Stimulated activated CD4-positive, alpha-beta T cell treated with anti-CD3 and anti-CD28 coated beads, TNF-alpha, amount 100 ng/mL, for 1 hour (primary cell): ENCODE results near the gene SAMD15.
"Not testable (repeated sequence)": the region's sequence is repeated elsewhere in the genome, so short reads cannot be mapped to it uniquely, and the experiment has no call there.

Experiments
- DNase-seq, 3 donors: peaks; one replicate each; pipeline ENCODE4 v3.0.0-alpha.2; 2020; ENCODE audit warnings: low read depth in 3 of 3, low spot score in 1 of 3

The SAMD15 gene

GRCh38 chr14:77376771-77377501 is at the start of gene SAMD15, which contains the start of gene TMED8:
SAMD15 (plus strand) TSS chr14:77377379; CDS start chr14:77377419, 40 bp downstream.
TMED8 (minus strand) TSS chr14:77377094; CDS start chr14:77377053, 41 bp downstream.
- peak; percentile 39 to 71 (median 61) for DNase-seq

GRCh38 chr14:77329872-77330271 is 47.3 kb upstream of the SAMD15 start:
- no peak for DNase-seq

GRCh38 chr14:77335576-77335975 is 41.6 kb upstream of the SAMD15 start:
- no peak for DNase-seq

DNA sequence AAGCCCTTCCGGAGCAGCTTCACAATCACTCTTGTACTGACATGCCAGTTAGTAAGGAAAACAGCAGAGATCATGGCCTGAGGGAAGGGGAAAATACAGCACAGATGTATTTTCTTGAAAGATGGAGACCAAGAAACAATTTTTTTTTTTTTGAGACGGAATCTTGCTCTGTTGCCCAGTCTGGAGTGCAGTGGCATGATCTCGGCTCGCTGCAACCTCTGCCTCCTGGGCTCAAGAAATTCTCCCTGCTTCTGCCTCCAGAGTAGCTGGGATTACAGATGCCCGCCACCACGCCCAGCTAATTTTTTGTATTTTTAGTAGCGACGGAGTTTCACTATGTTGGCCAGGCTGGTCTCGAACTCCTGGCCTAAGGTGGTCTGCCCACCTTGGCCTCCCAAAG is 39.9 kb upstream of the SAMD15 start:
- not testable (repeated sequence) for DNase-seq

- no peak for DNase-seq
Measured at GRCh38 chr14:77337880-77338279, 39.3 kb upstream of the SAMD15 start.

DNA sequence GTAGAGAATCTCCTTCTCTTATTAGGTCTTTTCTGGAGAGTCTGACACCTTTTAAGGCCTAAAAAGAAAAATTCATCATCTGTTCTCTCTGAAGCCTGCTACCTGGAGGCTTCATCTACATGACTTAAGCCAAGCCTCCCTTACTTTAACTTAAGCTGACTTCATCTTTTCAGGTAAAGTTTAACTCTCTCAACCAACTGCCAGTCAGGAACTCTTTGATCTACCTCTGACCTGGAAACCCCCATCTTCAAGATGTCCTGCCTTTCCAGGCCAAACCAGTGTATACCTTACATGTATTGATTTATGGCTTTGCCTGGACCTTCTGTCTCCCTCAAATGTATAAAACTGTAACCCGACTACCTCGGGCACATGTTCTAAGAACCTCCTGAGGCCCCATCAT is 38.9 kb upstream of the SAMD15 start:
- no peak for DNase-seq

- DNase-seq, result no peak
Measured at GRCh38 chr14:77339407-77339806, 37.8 kb upstream of the SAMD15 start.

- DNase-seq, result no peak
Measured at GRCh38 chr14:77340389-77340788, 36.8 kb upstream of the SAMD15 start.

- DNase-seq, result no peak
Measured at GRCh38 chr14:77342726-77343397, 34.3 kb upstream of the SAMD15 start.

DNA sequence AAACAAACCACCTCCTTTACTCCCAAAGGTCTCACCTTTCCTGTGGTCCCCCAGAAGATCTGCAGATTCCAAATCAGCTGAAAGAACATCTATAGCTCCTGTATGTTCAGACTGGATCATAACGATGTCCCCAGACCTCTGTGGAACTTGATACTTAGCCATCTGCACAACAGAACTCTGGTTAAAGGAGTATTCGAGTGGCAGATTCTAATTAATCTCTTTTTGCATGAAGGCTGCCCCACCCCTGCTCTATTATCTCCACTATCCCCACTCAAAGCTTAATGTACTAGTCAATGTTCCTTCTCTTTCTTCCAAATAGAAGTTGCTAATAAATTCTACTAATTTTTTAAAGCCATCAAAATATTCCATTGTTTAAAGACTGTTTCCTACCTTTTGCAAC is 33.5 kb upstream of the SAMD15 start:
- DNase-seq, result no peak

GRCh38 chr14:77344377-77344996 is 32.7 kb upstream of the SAMD15 start:
- no peak for DNase-seq

- no peak for DNase-seq
Measured at GRCh38 chr14:77346495-77346894, 30.7 kb upstream of the SAMD15 start.

DNA sequence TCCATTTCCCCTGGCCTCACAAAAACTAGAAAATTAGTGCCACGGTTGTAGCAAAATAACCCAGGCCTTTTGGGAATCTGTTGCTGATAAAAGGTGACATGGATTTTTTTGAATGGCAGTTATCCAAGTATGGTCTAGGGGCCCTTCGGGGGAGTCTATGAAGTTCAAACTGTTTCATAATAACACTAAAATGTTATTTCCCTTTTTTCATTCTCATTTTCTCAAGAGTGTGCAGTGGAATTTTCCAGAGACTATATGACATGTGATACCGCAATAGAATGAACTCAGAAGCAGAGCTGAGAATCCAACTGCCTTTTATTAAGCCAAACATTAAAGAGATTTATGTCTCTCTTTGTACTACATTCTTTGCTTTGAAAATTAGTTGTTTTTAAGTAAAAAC is 29.4 kb upstream of the SAMD15 start:
- no peak for DNase-seq

- no peak for DNase-seq
Measured at GRCh38 chr14:77353469-77354141, 23.6 kb upstream of the SAMD15 start.

DNA sequence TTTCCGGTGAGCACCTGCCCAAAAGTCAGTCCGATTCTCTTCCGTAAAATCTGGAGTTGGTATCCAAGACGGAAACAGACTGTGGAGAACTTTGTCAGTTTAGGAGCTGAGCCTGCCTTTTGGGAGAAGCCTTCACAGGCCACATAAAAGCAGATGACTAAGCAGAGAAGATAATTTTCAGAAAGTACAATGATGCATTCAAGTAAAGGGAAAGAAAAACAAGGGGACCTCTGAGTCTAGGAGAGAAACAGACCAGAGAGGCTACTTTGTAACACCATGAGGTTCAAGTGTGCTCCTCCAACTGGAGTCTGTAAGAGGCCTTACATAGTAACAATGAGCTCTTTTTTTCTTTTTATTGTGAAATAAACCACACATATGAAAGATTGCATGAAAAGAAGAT is 21.4 kb upstream of the SAMD15 start:
- DNase-seq, result no peak

GRCh38 chr14:77356899-77357298 is 20.3 kb upstream of the SAMD15 start:
- no peak for DNase-seq

- no peak for DNase-seq
Measured at GRCh38 chr14:77359626-77360025, 17.6 kb upstream of the SAMD15 start.

GRCh38 chr14:77364146-77364545 is 13.0 kb upstream of the SAMD15 start:
- no peak for DNase-seq

DNA sequence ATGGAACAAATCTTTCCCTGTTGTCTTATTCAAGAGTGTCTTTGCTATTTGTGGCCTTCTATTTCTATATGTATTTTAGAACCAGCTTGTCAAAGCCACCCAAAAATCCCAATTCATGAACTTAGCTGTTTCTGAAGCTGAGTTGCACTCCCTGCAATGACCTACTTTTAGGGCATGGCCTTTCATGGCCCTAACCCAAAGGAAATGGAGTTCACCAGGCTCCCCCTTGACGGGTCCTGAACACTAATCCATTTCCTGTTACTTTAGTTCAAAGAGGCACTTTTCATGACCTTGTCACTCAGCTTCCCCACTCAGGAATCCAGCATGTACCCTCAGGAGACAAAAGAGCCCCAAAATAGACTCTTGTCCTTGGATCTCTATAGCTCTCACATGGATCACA is 7.9 kb upstream of the SAMD15 start:
- DNase-seq, result no peak

GRCh38 chr14:77372304-77372841 is 4.8 kb upstream of the SAMD15 start:
- no peak for DNase-seq

DNA sequence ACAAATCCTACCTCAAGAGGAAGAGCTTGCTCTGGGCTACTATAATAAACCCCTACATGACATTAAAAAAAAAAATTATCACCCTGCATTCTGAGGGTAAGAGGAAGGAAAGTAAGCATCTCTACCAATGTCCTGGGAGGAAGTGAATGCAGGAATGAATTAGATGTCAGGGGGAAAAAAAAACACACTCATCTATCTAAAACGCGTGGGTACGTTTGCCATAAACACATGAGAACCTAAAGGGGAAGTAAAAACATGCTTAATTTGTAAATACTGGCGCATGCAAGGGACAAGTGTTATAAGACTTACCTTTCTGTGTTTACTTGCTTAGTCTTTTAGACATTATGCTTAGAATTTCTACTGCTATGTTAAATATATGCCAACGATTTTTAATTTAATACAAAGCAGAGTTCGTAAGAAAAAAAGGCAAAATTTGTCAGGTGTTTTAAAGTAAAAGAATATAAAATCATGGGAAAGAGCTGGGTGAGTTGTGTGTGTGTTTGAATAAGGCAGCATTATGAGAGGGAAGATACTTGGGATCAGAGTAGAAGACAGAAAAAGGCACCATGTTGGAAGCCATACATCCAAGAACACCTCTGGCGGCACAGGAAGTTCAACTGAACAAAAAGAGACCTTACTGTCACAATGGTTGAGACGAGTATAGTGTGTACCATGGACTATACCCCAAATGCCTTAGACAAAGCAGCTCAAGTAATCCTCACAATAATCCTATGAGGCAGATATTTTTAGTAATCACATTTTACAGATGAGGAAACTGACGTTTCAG is 1.8 kb upstream of the SAMD15 start:
- DNase-seq, result no peak
